ENCODE results near the gene HSPA1L.
"Not testable (repeated sequence)": the region's sequence is repeated elsewhere in the genome, so short reads cannot be mapped to it uniquely, and the experiment has no call there.

Gene HSPA1L

DNA sequence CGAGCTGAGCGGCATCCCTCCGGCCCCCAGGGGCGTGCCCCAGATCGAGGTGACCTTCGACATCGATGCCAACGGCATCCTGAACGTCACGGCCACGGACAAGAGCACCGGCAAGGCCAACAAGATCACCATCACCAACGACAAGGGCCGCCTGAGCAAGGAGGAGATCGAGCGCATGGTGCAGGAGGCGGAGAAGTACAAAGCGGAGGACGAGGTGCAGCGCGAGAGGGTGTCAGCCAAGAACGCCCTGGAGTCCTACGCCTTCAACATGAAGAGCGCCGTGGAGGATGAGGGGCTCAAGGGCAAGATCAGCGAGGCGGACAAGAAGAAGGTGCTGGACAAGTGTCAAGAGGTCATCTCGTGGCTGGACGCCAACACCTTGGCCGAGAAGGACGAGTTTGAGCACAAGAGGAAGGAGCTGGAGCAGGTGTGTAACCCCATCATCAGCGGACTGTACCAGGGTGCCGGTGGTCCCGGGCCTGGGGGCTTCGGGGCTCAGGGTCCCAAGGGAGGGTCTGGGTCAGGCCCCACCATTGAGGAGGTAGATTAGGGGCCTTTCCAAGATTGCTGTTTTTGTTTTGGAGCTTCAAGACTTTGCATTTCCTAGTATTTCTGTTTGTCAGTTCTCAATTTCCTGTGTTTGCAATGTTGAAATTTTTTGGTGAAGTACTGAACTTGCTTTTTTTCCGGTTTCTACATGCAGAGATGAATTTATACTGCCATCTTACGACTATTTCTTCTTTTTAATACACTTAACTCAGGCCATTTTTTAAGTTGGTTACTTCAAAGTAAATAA is 2.2 kb upstream of the HSPA1L start:
- not testable (repeated sequence) for DNase-seq

DNA sequence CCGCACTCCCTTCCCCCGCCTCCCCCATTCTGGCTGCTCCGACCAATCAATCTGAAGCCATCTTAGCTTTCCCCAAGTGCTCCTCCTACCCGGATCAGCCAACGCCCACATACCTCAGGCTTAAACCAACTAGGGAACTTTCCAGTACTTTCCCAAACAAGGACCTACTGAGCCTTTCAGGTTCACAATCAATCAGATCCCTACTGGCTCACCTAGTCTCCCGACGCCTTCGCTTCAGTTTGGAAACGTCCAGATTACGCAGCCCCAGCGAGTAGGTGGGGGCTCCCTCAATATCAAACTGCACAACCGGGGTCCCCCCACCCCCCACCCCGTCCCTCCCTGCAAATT is 432 bp downstream of the HSPA1L start:
- DNase-seq, result peak; percentile 79

- DNase-seq, result no peak
Observed at GRCh38 chr6:31813465-31813849, 1.6 kb downstream of the HSPA1L start.

DNA sequence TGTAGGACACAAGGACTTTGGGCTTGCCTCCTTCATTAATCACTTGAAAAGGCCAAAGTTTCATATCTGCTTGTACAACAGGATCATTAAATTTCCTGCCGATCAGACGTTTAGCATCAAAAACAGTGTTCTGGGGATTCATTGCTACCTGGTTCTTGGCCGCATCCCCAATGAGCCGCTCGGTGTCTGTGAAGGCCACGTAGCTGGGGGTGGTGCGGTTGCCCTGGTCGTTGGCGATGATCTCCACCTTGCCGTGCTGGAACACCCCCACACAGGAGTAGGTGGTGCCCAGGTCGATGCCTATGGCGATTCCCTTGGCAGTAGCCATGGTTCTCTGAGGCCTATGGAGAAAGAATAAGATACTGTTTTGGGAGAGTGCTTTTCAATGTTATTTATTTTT is 3.4 kb downstream of the HSPA1L start:
- no peak for DNase-seq

GRCh38 chr6:31808599-31808998 is 6.5 kb downstream of the HSPA1L start:
- not testable (repeated sequence) for DNase-seq

GRCh38 chr6:31806470-31807272 is 8.4 kb downstream of the HSPA1L start, which contains the start of gene LSM2:
Gene LSM2, minus strand, starts transcription at chr6:31806966. Its CDS starts 209 bp downstream, at chr6:31806757.
- peak; percentile 97 for DNase-seq

GRCh38 chr6:31805939-31806469 is 9.1 kb downstream of the HSPA1L start:
- DNase-seq, result no peak

DNA sequence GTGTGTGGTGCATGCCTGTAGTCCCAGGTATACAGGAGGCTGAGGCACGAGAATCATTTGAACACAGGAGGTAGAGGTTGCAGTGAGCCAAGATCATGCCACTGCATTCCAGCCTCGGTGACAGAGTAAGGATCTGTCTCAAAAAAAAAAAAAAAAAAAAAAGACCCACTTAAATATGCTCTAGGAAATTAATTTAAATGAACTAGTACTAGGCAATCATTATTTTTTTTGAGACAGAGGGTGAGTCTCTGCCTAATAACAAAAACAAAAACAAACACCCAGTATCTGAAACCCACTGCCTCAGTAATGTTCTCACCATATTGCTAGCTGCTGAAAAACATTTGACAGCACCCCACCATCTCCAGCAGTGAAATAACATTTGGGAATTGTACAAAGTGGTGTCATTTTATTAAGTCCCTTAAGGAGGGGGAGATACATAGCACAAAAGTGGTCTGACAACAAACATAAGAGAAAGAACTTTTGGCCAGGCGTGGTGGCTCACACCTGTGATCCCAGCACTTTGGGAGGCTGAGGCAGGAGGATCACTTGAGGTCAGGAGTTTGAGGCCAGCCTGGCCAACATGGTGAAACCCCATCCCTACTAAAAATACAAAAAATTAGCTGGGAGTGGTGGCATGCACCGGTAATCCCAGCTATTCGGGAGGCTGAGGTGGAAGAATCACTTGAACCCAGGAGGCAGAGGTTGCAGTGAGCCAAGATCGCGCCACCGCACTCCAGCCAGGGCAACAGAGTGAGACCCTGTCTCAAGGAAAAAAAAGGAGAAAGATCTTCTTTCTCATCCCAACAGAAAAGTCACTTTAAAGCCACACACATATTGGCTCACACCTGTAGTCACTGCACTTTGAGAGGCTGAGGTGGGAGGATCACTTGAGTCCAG is 13.8 kb downstream of the HSPA1L start:
- DNase-seq, result not testable (repeated sequence)

DNA sequence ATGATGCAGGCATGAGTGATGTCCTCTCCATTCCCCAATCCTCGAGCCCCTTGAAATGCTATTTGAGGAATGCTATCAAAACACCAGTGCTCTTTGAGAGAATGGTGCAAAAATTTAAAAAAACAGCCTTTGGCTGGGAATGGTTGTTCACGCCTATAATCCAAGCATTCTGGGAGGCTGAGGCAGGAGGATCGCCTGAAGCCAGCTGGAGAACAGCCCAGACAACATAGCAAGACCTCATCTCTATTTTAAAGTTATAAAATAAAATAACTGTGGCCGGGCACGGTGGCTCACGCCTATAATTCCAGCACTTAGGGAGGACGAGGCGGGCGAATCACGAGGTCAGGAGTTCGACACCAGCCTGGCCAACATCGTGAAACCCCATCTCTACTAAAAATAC is 15.3 kb downstream of the HSPA1L start:
- DNase-seq, result no peak

GRCh38 chr6:31797588-31797987 is 17.5 kb downstream of the HSPA1L start:
- no peak for DNase-seq

DNA sequence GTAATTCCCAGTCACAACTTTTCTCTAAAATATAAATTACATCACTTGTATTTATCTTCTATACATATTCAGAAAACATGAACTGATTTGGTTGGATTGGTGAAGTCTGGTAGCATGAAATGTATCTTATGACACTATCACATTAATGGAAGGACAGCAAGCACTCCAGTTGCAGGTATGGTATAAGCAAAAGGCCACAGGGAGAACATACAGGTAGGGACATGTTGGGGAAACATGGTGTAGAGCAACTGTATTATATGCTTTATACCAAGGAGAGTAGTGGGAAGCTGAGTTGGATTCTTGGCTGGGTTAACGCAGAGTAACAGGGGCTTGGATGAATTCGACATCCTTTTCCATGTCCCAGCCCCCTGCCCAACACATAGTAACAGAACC is 18.1 kb downstream of the HSPA1L start:
- no peak for DNase-seq

DNA sequence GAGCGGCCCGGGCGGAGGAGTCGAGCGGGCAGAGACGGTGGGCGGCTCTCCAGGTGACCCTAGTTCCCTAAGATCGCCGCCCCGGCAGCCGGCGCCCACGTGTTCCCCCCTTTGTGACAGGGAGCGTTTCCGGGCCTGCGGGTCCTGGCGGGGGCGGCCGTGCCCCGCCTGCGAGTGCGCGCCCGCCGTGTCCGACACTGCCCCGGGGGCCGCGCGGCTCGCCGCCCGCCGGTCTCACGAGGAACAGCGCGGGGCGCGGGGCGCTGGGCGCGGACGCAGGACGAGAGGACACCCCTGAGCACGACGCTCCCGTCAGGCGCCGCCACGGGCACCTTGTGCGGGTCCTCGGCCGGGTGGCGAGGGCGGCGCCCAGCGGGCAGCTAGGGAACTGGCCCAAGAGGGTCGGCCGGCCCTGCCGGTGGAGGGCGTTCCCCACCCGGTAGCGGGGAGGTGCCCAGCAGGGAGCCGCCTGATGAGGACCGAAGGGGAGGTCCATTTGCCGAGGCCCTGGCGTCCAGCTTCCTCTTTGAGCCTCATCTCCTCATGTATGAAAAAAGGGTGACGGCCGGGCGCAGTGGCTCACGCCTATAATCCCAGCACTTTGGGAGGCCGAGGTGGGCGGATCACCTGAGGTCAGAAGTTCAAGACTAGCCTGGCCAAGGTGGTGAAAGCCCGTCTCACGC is 19.3 kb downstream of the HSPA1L start, which contains the start of gene VARS1:
TSS of gene VARS1 (minus strand) at position 137 of the 683 bp plus-strand sequence. CDS start 535 bp downstream, outside the sequence.
- DNase-seq, result peak; percentile 97

- DNase-seq, result peak; percentile 93
Observed at GRCh38 chr6:31794866-31795615, 20.0 kb downstream of the HSPA1L start.

GRCh38 chr6:31794294-31794865 is 20.7 kb downstream of the HSPA1L start:
- peak; percentile 63 for DNase-seq

- DNase-seq, result not testable (repeated sequence)
Observed at GRCh38 chr6:31793927-31794245, 21.2 kb downstream of the HSPA1L start.

DNA sequence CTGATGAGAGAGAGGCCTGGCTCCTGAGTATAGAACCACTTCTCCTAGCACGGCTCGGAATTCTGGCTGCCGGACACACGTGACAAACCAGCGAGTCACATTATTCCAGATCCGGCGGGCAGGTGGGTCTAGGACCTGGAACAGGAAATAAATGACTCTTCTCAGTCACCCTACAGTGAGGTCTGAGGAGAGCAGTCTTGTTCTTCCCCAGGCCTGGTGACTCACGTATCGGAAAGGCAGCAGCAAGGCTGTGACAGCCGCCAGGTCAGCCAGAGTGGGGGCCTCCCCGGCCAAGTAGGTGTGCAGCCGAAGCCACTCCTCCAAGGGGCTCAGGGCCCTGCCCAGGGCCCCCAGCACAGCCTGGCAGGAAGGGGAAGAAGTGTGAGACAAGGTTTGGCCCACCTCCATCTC is 22.3 kb downstream of the HSPA1L start:
- no peak for DNase-seq

DNA sequence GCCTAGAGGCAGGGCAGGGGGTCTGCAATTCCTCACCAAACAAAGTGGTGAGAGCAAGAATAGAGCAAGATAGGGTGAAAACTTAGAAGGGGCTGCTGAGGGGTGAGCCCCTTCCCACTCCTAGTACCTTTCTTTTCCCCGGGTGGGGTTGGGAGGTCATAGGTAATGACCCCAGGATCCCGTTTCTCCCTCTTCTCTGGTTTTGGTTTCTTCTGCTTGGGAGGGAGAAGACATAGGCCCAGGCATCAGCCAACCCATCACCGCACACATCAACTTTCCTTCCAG is 23.1 kb downstream of the HSPA1L start:
- DNase-seq, result no peak

DNA sequence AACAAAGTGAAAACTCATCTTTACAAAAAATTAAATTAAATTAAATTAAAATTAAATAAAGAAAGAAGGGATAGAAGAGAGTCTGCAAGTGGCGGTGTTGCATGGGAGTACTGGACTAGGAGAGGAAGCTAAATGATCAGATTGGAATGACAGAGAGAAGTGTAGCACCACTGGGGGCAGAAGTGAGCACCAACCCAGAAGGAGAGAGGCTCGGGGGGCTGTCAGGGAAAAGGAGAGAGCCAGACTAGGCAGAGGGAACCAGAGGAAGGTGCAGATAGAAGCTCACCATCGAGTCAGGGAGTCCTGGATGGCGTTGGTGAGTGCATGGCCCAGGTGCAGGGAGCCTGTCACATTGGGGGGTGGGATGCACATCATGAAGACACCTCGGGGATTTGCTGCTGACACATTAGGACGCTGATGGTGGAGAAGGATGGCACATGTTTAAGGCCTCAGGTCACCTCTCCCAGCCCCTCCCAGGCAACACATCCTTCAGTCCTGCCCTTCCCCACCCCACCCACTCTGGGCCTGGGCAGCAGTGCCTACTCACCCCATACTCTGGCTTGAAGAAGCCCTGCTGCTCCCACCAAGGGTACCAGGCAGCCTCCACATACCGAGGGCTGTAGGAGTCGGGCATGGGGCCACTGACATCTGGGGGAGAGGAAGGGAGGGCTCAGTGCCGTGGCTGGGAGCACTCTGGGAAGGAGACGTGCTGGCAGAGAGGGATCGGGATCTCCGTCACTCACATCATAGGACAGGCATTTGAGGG is 23.6 kb downstream of the HSPA1L start:
- DNase-seq, result peak; percentile 43

DNA sequence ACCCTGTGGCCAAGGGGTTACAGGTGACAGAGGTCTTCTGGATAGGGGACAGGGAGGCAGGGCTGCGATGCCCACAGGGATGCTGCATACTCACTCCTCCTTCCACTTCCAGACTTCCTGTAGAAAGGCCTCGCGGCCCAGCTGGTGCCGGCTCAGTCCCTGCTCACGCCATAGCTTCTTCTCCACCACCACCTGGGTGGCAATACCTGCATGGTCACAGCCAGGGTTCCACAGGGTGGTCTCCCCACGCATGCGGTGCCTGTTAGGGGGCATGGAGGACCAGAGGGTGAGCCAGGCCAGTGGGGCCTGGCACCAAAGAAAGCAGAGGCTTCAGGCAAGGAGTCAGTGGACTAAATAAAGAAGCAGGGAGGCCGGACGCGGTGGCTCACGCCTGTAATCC is 29.6 kb downstream of the HSPA1L start:
- no peak for DNase-seq
